Measurements from ENCODE around the gene UBE2F. TPM values are rescaled to one million over a fixed set of nuclear protein-coding genes. Genes with fewer than 3 reads are reported as not detected.

Gene UBE2F
- total RNA-seq, 1 experiment from 2014 or later, result 62.1 TPM

GRCh38 chr2:238069877-238070276 lies 103.1 kb downstream of the UBE2F start:
- Histone ChIP-seq H4K8ac (replicated peaks; ENCODE audit: insufficient read length, low read depth, low read length) (no peak overlapping the region), H2BK120ac (ENCODE audit: low read depth, low read length, poor library complexity, severe bottlenecking) (no peak overlapping the region), H3K79me2 (ENCODE audit: insufficient read depth, low read length) (no peaks in the 10 kb centered on the region; the same call in 1 of the 2 replicates), H3K27me3 (ENCODE audit: insufficient read depth, low read length) (no peaks in the 10 kb centered on the region), H3K9me3 (ENCODE audit: control insufficient read depth, low read depth, low read length) (no peaks in the 10 kb centered on the region), H2BK20ac (ENCODE audit: low read depth, low read length, poor library complexity, severe bottlenecking) (no peak overlapping the region), H3K27ac (ENCODE audit: insufficient read length, low read depth, low read length) (no peak overlapping the region), H3K79me1 (ENCODE audit: insufficient read depth, low read depth, low read length, poor library complexity, severe bottlenecking) (peaks cover 3% of the 10 kb centered on the region), H2AFZ (ENCODE audit: low read length) (no peak overlapping the region), H3K23me2 (ENCODE audit: insufficient read length, low read depth, low read length, poor library complexity, severe bottlenecking) (no peaks in the 10 kb centered on the region), H3K23ac (ENCODE audit: insufficient read length, low read depth, low read length) (no peak overlapping the region), H4K5ac (ENCODE audit: insufficient read length, low read depth, low read length) (no peak overlapping the region), H2AK5ac (ENCODE audit: insufficient read length, low read length) (no peak overlapping the region), H4K91ac (ENCODE audit: insufficient read length, low read depth, low read length) (no peak overlapping the region), H3K4ac (ENCODE audit: low read depth, low read length) (no peak overlapping the region), H2BK12ac (ENCODE audit: insufficient read length, low read depth, low read length) (no peak overlapping the region), H2BK5ac (ENCODE audit: insufficient read length, low read length) (no peak overlapping the region), H3K14ac (ENCODE audit: insufficient read depth, low read length) (no peak overlapping the region), H2BK15ac (ENCODE audit: low read depth, low read length) (no peak overlapping the region), H3K56ac (ENCODE audit: insufficient read length, low read depth, low read length) (no peak overlapping the region), H3K4me2 (ENCODE audit: insufficient read depth, insufficient read length, low read length) (no peak overlapping the region), H4K20me1 (ENCODE audit: control insufficient read depth, insufficient read depth, insufficient read length) (no peaks in the 10 kb centered on the region), H3K4me1 (ENCODE audit: insufficient read depth, low read length) (no peaks in the 10 kb centered on the region), H3T11ph (ENCODE audit: low read length) (no peak overlapping the region), H3K18ac (ENCODE audit: insufficient read length, low read depth, low read length) (no peak overlapping the region), H3K9ac (ENCODE audit: extremely low read depth, insufficient read length, low read length) (no peak overlapping the region)
- H3K4me1 Mint-ChIP-seq, result no peaks in the 10 kb centered on the region
- TF ChIP-seq CTCF (conservative IDR thresholded peaks at IDR 0.05), result no peak
- H3K27me3 Mint-ChIP-seq (ENCODE audit: low read depth), result no peaks in the 10 kb centered on the region
- peaks cover 70 to 89% (median 80%) of the 10 kb centered on the region in 3 experiments; a peak in 6 of 7 replicates for H3K36me3 Mint-ChIP-seq (ENCODE audit: insufficient read depth in 1 of 3, low read depth in 3 of 3)
- WGBS (ENCODE audit: extremely low coverage, insufficient read length, low lambda C conversion rate), result no CpG with 5 or more reads among the region's 9 CpGs
- no peak for DNase-seq
- H3K9me3 Mint-ChIP-seq, result no peaks in the 10 kb centered on the region
- H3K27ac Mint-ChIP-seq, result no peak overlapping the region
- H3K4me3 Mint-ChIP-seq, result no peak overlapping the region

Measured in H9 (cell line).